Heart left ventricle (tissue), 13 donors: ENCODE results near the gene PCDH15.

Experiments
- CTCF ChIP-seq, 12 donors: fragments of 200-600 bp; sonication (generic) in 4 of 12; IDR thresholded peaks; one replicate each; pipeline versions ENCODE4 v1.5.0 to v1.8.0; 2018 to 2022; ENCODE audit warnings: antibody characterized with exemption in 12 of 12, mild to moderate bottlenecking in 5 of 12
- POLR2A ChIP-seq, 2 donors: fragments of 450-650 bp; IDR thresholded peaks; one replicate each; pipeline ENCODE4 v1.6.1; 2017; ENCODE audit warnings: antibody characterized with exemption in 2 of 2, mild to moderate bottlenecking in 2 of 2, moderate library complexity in 2 of 2
- donor health status: ischemic (EF 13 %, LVEDD 7.1; RV severe dilation, severe dysfunction).
- donor health status: DM: no; HTN: yes; CAD: no.
- donor health status: DM: no; HTN: no; CAD: no.
- donor health status: ischemic (EF 25% LVEDD 6.9; RV normal size, moderate dysfunction).
- donor health status: ischemic (EF 25% LVEDD 5.7; RV mildly dilated, moderate dysfunction).
- donor health status: ischemic (EF 35%, LVEDD 5.7; RV mildly dilated, moderate dysfunction).
- donor health status: nonischemic (EF 11% LVEDD 7.7; RV severe dilation, severe dysfunction).
- donor health status: DM: yes; HTN: yes; CAD: no.
- donor health status: PGD.
- donor health status: ischemic (EF 29% LVEDD 5.4; RV normal size, mild dysfunction).
- donor health status: nonischemic (EF 23%, LVEDD 6.1; RV moderate dilation, normal function).

GRCh38 chr10:54708591-54708990 is 92.4 kb downstream of the PCDH15 start:
- TF ChIP-seq POLR2A (IDR thresholded peaks at IDR 0.05): no peak
- TF ChIP-seq CTCF (IDR thresholded peaks at IDR 0.05): no peak
